ENCODE results near the gene RYR1.

RYR1 gene

DNA sequence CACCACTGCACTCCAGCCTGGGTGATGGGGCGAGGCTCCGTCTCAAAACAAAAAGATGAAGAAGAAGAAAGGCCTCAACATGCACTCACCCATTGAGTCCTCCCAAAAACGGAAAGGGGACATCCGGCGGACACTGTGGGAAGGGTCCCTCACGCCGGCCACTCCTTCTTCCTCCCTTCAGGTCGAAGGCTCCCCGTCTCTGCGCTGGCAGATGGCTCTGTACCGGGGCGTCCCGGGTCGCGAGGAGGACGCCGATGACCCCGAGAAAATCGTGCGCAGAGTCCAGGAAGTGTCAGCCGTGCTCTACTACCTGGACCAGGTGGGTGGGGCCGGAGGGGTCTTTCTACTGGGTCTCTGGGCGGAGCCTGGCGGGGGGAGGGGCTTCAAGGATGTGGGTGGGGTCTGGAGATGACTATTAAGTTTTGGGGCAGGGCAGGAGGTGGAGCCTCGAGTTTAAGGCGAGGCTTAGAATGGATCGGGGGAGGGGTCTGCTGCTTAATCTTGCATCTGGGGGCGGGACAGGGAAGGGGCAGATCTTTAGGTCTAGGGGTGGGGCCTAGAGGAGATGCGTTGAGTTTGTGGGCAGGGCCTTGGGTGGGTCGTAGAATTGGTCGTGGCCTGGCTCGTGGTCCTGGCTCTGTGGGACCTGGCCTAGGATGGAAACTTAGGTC, 94.1 kb downstream of the RYR1 start:
- FAIRE-seq (no peak), DNase-seq (ENCODE audit: extremely low spot score, insufficient read length, low read depth) (no peak)

GRCh38 chr19:38528213-38528755, 94.8 kb downstream of the RYR1 start:
- FAIRE-seq (no peak), DNase-seq (ENCODE audit: extremely low spot score, insufficient read length, low read depth) (no peak)

- FAIRE-seq: no peak
- no peak for DNase-seq (ENCODE audit: extremely low spot score, insufficient read length, low read depth)
Observed at GRCh38 chr19:38528931-38529330, 95.4 kb downstream of the RYR1 start.

- FAIRE-seq: no peak
- DNase-seq (ENCODE audit: extremely low spot score, insufficient read length, low read depth): no peak
Observed at GRCh38 chr19:38531515-38531914, 98.0 kb downstream of the RYR1 start.

GRCh38 chr19:38532939-38533338, 99.4 kb downstream of the RYR1 start:
- FAIRE-seq: no peak
- DNase-seq (ENCODE audit: extremely low spot score, insufficient read length, low read depth): no peak

GRCh38 chr19:38534574-38534973, 101.1 kb downstream of the RYR1 start:
- DNase-seq (ENCODE audit: extremely low spot score, insufficient read length, low read depth): no peak

DNA sequence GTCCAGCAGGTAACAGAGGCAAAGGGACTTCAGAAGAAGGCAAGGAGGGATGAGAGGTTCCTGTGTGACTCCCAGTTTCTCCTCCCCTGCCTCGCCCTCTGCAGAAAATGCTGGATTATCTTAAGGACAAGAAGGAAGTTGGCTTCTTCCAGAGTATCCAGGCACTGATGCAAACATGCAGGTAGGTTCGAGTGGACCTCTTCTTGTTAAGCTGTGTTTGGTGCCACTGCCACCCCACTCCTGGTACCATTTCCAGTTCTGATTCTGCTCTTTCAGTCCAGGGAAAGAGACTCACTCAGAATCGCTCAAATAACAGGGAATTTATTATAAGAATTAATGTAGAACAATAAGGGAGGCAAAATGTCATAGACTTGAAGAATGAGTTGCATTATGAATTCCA, 101.7 kb downstream of the RYR1 start:
- DNase-seq (ENCODE audit: extremely low spot score, insufficient read length, low read depth) (no peak), FAIRE-seq (no peak)

More at GRCh38 chr19:38534574-38534973, 101.1 kb downstream of the RYR1 start:
- no peak for FAIRE-seq

DNA sequence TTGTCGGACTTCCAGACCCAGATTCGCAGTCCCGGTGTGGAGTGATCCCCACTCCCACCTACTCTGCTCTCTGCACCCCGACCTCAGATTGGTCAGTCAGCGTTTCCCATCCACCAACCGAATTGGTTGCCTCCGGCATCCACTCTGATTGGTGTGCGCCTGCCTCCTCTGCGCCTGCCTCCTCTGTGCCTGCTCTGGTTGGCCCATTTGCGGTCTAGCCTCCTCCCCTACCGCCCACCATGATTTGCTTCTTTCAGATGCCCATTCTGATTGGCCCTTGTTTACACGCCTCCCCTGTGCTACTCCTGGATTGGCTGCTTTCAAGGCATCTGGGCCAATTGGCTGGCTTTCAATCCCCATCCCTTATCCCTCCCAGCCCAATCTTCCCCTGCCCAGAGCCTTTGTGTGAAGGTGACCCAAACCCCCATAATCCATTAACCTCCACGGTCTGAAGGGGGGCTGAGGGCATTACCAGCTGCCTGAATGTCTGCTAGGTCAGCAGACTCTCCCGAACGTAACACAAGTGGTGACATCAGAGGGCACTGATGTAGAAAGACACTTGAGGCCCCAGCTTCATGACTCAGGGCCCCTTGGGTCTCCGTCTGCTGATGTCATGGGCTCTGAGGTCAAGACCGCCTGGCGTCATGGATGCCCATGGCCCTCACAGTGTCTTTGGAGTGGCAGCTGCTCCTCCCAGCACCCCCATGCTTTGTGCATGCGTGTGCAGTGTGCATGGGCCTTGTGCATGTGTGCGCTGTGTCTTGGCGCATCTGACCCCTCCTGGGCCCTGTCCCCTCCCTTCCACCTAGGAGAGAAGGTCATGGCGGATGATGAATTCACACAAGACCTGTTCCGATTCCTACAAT, 103.8 kb downstream of the RYR1 start:
- FAIRE-seq: no peak
- no peak for DNase-seq (ENCODE audit: extremely low spot score, insufficient read length, low read depth)

DNA sequence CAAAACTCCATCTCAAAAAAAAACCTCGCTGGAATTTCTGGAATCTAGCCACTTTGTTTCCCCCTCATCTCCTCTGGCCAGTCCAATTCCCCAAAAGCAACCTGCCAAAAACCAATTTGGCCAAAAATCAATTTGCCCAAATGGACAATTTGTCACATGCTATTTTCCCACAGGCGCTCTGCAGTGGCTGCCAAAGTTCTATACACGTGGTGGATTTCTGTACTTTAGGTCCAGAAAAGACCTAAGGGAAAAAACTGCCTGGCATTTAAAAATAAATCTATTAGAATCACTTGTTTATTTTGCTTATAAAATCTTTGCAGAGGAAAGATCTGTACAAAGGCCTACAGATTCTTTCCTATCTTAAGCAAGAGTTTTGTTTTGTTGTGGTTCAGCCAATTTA, 104.9 kb downstream of the RYR1 start:
- no peak for FAIRE-seq
- no peak for DNase-seq (ENCODE audit: extremely low spot score, insufficient read length, low read depth)

DNA sequence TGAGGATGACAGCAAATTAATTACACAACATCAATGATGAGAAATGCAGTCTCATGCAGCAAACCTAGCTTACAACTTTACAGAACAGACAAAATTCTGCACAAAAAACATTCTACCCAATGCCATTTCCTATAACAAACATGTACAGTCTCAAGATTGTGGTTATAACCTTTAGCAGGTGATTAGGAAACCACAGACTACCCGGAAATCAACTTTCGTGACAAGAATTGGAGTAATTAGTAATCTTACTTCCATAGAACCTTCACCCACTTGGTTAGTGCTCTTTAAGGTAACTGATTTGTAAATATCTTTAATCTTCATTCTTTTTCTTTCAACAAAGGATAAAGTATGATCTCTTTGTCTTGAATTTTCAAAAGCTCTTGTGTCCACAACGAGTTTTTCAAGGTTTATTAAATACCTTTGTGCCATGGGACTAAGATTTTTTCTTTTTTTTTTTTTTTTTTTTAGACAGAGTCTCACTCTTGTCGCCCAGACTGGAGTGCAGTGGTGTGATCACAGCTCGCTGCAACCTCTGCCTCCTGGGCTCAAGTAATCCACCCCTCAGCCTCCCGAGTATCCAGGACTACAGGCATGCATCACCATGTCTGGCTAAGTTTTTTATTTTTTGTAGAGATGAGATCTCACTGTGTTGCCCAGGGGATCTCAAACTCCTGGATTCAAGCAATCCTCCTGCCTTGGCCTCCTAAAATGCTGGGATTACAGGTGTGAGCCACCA, 105.5 kb downstream of the RYR1 start:
- FAIRE-seq: peak; percentile 92

DNA sequence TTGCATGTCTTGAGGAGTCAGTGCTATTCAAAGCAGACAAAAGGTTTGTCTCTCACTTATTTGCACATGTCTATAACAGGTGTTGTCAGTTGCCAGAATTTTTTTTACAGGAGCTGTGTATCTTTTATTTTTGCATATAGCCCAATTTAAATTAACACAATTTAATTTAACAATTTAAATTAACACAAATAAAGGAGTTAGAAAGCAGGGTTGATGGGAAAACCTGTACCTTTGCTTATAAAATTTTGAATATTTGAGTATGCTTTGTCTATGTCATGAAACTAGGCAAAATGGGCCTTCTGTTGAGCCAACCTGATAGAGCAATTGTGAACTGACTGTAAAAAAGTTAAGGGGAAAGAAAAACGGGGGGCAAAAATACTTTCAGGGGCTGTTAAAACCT, 106.3 kb downstream of the RYR1 start:
- no peak for DNase-seq (ENCODE audit: extremely low spot score, insufficient read length, low read depth)
- no peak for FAIRE-seq

More for the DNA sequence above, 105.5 kb downstream of the RYR1 start:
- no peak for DNase-seq (ENCODE audit: extremely low spot score, insufficient read length, low read depth)

GRCh38 chr19:38542040-38542439, 108.5 kb downstream of the RYR1 start:
- FAIRE-seq (no peak), DNase-seq (ENCODE audit: extremely low spot score, insufficient read length, low read depth) (no peak)

DNA sequence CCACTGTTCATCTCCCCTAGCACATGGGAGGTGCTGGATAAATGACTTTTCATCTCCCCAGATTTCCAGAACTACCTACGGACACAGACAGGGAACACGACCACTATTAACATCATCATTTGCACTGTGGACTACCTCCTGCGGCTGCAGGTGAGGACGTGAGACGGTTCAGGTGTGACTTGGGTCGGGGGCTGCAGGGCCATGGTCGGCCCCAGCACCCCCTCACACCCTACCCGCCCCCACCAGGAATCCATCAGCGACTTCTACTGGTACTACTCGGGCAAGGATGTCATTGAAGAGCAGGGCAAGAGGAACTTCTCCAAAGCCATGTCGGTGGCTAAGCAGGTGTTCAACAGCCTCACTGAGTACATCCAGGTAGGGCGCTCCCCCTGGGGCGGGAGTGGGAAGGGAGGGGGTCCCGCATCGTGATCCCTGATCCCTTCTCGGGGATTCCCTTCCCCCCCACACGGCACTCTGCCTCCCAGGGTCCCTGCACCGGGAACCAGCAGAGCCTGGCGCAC, 109.9 kb downstream of the RYR1 start:
- DNase-seq (ENCODE audit: extremely low spot score, insufficient read length, low read depth): no peak

GRCh38 chr19:38543807-38544568, 110.5 kb downstream of the RYR1 start:
- peak; percentile 86 for FAIRE-seq
- DNase-seq (ENCODE audit: extremely low spot score, insufficient read length, low read depth): peak; percentile 48

More for the DNA sequence above, 109.9 kb downstream of the RYR1 start:
- no peak for FAIRE-seq

- DNase-seq (ENCODE audit: extremely low spot score, insufficient read length, low read depth) (peak; percentile 25), FAIRE-seq (peak; percentile 26)
Observed at GRCh38 chr19:38544569-38545315, 111.3 kb downstream of the RYR1 start.

- DNase-seq (ENCODE audit: extremely low spot score, insufficient read length, low read depth) (no peak), FAIRE-seq (no peak)
Observed at GRCh38 chr19:38545596-38545995, 112.1 kb downstream of the RYR1 start.

DNA sequence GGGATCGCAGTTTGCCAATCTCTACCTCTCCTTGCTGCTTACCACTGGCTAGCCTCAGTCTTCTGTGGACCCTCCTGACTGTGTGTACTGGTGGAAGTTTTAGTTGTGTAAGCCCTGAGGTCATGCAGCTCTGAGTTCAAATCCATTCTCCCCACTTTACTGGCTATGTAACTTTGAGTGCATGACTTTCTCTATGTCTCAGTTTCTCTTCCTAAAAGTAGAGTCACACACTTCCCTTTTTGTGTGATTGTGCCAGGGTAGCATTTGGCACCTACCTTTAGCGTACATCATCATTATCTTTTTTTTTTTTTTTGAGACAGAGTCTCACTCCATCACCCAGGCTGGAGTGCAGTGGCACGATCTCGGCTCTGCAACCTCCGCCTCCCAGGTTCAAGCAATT, 113.9 kb downstream of the RYR1 start:
- FAIRE-seq (no peak), DNase-seq (ENCODE audit: extremely low spot score, insufficient read length, low read depth) (no peak)

GRCh38 chr19:38549061-38549460, 115.6 kb downstream of the RYR1 start:
- FAIRE-seq (no peak), DNase-seq (ENCODE audit: extremely low spot score, insufficient read length, low read depth) (no peak)

DNA sequence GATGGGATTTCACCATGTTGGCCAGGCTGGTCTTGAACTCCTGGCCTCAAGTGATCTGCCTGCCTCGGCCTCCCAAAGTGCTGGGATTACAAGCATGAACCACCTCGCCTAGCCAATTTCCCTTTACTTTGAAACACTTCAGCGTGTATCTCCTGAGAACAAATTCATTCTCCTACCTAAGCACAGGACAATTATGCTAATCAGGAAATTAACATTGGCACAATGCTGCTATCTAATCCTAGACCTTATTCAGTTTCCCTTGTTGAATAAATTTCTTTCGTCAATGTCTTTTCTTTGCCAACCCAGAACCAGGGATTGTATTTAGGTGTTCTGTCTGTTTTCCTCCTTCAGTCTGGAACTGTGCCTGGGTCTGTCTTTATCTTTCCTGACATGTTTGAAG, 116.5 kb downstream of the RYR1 start:
- FAIRE-seq: no peak

More for the DNA sequence above, 116.5 kb downstream of the RYR1 start:
- DNase-seq (ENCODE audit: extremely low spot score, insufficient read length, low read depth): no peak
